ENCODE measurements around the gene YY1AP1.
"Not testable (repeated sequence)": the region's sequence is repeated elsewhere in the genome, so short reads cannot be mapped to it uniquely, and the experiment has no call there.

Gene YY1AP1

DNA sequence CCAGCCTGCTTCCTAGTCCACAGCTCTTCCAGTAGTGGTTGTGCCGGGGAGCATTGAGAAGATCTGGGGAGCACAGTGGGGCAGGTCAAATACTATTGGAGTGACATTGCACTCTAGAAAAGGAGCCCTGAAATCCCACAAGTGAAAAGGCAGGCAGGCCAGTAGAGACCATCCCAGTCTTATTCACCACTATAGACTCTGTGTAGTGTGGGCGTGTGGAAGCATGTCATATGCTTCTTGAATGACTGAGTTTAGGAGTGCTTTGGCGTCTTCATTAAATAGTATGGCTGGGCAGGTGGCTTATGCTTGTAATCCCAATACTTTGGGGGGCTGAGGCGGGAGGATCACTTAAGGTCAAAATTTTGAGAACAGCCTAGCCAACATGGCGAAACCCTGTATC is 15.8 kb upstream of the YY1AP1 start:
- Mint-ChIP-seq H3K4me1 (peaks cover 16 to 30% of the 10 kb centered on the region in 2 donors), H3K36me3 (peaks cover 23 to 40% of the 10 kb centered on the region in 2 donors)
- not testable (repeated sequence) for H3K4me3 Mint-ChIP-seq; ATAC-seq (replicated peaks); H3K9me3 Mint-ChIP-seq; H3K27ac Mint-ChIP-seq; H3K27me3 Mint-ChIP-seq; DNase-seq

DNA sequence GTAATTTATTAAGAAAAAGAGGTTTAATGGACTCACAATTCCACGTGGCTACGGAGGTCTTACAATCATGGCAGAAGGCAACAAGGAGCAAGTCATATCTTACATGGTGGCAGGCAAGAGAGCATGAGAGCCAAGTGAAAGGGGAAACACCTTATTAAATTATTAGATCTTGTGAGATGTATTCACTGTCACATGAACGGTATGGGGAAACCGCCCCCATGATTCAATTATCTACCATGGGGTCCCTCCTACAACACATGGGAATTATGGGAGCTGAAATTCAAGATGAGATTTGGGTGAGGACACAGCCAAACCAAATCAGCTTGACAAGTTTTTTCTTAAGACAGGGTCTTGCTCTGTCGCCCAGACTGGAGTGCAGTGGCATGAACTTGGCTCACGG is 14.6 kb upstream of the YY1AP1 start:
- Mint-ChIP-seq H3K4me3 (no peak overlapping the region), H3K27ac (peak overlapping the region; percentile 47), H3K9me3 (no peaks in the 10 kb centered on the region), H3K4me1 (peaks cover 19 to 30% of the 10 kb centered on the region in 2 donors), H3K36me3 (peaks cover 18 to 46% of the 10 kb centered on the region in 2 donors), H3K27me3 (no peaks in the 10 kb centered on the region)
- ATAC-seq (replicated peaks) = no peak
- no peak for DNase-seq

DNA sequence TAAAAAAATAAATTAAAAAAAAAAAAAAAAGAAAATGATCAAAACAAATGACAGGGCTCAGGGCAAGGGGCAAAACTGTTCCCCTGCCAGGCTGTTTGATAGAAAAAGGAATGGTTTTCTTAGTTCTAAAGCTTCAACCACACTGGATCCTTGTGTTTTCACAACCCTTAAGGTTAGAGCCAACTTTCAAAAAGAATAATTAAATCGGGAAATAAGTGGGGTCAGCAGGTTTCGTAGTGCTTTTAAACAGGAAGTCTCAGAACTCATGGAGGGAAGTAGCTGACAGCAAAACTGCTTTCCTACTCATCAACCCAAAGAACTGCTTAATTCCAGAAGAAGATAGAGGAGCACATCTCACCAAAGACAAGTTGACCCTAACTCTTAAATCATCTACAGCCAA is 13.1 kb upstream of the YY1AP1 start:
- not testable (repeated sequence) for H3K4me3 Mint-ChIP-seq
- peaks cover 18 to 29% of the 10 kb centered on the region in 2 donors for H3K4me1 Mint-ChIP-seq
- H3K36me3 Mint-ChIP-seq = peaks cover 21 to 46% of the 10 kb centered on the region in 2 donors

DNA sequence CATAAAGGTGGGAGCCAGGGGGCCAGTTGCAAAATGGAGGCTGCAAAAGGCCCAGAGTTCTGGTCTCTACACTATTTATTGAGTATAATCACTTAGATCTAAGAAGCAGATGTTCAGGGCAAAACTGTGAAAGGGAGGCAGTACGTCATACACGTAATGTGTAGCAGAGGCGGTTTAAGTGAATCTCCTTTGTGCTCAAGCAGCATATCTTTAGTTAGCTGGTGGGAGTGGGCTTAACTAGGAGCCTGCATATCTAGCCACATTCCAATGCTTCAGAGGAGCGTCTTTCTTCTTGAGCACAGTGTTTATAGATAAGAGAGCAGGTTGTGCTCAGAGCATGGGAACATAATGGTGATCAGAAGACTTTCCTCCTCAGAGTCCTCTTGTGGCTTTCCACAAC is 10.5 kb upstream of the YY1AP1 start:
- not testable (repeated sequence) for H3K9me3 Mint-ChIP-seq; DNase-seq; H3K4me3 Mint-ChIP-seq; ATAC-seq (replicated peaks); H3K27ac Mint-ChIP-seq; H3K27me3 Mint-ChIP-seq
- H3K36me3 Mint-ChIP-seq = peaks cover 24 to 47% of the 10 kb centered on the region in 2 donors
- H3K4me1 Mint-ChIP-seq = peaks cover 20 to 39% of the 10 kb centered on the region in 2 donors

More for the DNA sequence above, 13.1 kb upstream of the YY1AP1 start:
- not testable (repeated sequence) for ATAC-seq (replicated peaks); H3K27ac Mint-ChIP-seq; H3K27me3 Mint-ChIP-seq; DNase-seq; H3K9me3 Mint-ChIP-seq

DNA sequence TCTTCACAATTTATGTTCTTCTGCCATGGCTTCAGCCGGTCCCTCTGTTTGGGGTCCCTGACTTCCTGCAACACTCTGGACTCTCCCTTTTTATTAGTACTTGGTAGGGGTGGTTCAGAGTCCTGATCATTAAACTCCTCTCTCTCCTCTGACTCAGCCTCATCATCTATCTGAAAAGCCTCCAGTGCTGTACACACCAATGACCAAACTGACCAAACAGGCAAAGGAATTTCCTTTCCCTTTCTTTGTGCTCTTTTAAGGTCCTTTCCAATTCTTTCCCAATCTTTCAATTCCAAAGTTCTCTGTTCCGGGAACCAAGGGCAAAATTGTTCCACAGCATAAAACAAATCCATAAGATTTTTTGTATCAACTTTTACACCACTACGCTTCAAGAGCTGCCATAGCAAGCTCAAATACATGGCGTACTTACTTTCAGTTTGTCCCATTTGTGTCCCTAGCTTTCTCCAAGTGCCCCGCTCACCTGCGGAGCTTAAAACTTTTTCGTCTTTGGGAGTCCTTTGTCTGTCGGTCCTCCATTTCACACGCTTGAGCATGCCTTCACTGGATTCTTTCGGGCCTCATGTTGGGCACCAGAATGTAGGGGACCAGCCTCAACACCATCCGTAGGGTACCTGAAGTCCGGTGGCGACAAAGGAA is 9.9 kb upstream of the YY1AP1 start:
- Mint-ChIP-seq H3K27ac (no peak overlapping the region), H3K4me3 (no peak overlapping the region), H3K9me3 (no peaks in the 10 kb centered on the region), H3K4me1 (peaks cover 18 to 33% of the 10 kb centered on the region in 2 donors), H3K36me3 (peaks cover 24 to 44% of the 10 kb centered on the region in 2 donors), H3K27me3 (no peaks in the 10 kb centered on the region)
- no peak for DNase-seq
- ATAC-seq (replicated peaks) = no peak

DNA sequence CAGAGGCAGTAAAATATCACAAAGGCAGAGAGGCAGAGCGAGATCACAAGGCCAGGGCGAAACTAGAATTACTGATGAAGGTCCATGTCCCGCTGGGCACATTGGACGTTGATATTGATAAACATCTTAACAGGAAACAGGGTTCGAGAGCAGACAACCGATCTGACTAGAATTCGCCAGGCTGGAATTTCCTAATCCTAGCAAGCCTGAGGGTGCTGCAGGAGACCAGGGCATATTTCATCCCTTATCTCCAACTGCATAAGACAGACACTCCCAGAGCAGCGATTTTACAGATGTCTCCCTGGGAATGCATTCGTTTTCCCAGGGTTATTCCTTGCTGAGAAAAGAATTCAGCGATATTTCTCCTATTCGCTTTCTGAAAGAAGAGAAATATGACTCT is 9.0 kb upstream of the YY1AP1 start:
- not testable (repeated sequence) for H3K4me3 Mint-ChIP-seq; H3K27me3 Mint-ChIP-seq; ATAC-seq (replicated peaks); DNase-seq; H3K9me3 Mint-ChIP-seq
- Mint-ChIP-seq H3K4me1 (peaks cover 16 to 31% of the 10 kb centered on the region in 2 donors), H3K27ac (peak overlapping the region; percentile 60), H3K36me3 (peaks cover 20 to 42% of the 10 kb centered on the region in 2 donors)

DNA sequence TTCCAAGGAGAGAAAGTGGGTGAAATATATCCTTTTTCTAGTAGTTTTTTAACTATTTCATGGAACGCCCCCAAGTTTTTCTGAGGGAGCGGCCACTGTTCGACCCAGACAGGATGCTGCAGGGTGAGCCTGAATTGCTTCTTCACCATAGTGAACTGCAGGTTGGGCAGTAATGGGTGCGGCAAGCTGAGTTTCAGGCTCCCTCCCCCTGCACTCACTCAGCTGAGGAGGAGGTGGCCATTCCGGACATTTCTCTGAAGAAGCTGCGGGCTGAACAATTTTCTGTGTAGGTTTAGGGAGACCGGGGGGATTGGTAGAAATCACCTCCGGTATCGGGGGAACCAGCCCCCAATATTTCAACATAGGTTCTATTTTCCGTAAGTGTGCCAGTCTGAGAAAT is 8.5 kb upstream of the YY1AP1 start:
- DNase-seq (no peak), ATAC-seq (replicated peaks) (no peak)
- Mint-ChIP-seq H3K4me1 (peaks cover 16 to 35% of the 10 kb centered on the region in 2 donors), H3K4me3 (no peak overlapping the region), H3K27me3 (no peaks in the 10 kb centered on the region), H3K9me3 (no peaks in the 10 kb centered on the region), H3K36me3 (peaks cover 24 to 45% of the 10 kb centered on the region in 2 donors), H3K27ac (no peak overlapping the region)

DNA sequence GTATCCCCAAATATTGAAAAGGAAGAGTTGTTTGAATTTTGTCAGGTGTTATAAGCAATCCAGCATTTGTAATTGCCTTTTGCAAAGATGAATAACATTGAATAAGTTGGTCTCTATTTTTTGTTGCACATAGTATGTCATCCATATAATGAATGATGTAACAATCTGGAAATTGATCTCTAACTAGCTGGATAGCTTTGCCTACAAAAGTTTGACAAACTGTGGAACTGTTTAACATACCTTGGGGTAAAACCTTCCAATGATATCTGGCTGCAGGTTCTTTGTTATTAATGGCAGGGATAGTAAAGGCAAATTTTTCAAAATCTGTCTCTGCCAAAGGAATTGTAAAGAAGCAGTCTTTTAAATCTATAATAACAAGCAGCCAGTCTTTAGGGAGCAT is 8.0 kb upstream of the YY1AP1 start:
- H3K4me1 Mint-ChIP-seq = peaks cover 19 to 40% of the 10 kb centered on the region in 2 donors

DNA sequence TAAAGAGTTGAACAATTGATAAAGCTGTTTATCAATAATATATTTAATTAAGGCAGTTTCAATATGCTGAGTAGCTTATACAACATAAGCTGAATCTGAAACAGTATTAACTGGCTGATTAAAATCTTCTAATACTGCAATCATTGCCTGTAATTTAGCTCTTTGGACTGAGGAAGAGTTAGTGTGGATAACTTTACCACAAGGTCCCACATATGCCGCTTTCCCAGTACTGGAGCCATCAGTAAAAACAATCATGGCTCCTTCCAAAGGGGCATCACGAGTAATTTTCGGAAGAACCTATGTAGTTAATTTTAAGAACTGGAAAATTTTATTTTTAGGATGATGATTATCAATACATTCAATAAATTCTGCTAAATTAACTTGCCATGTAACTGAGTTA is 7.0 kb upstream of the YY1AP1 start:
- H3K4me1 Mint-ChIP-seq = peaks cover 23 to 49% of the 10 kb centered on the region in 2 donors
- no peak overlapping the region for H3K4me3 Mint-ChIP-seq
- no peak overlapping the region for H3K27ac Mint-ChIP-seq
- H3K36me3 Mint-ChIP-seq = peaks cover 35 to 56% of the 10 kb centered on the region in 2 donors
- peaks cover 0 to 3% of the 10 kb centered on the region in 2 donors for H3K9me3 Mint-ChIP-seq
- DNase-seq = no peak
- H3K27me3 Mint-ChIP-seq = no peaks in the 10 kb centered on the region
- ATAC-seq (replicated peaks) = no peak

More for the DNA sequence above, 8.0 kb upstream of the YY1AP1 start:
- no peak for ATAC-seq (replicated peaks)
- H3K36me3 Mint-ChIP-seq = peaks cover 29 to 50% of the 10 kb centered on the region in 2 donors
- no peaks in the 10 kb centered on the region for H3K27me3 Mint-ChIP-seq
- no peak overlapping the region for H3K4me3 Mint-ChIP-seq
- DNase-seq = no peak
- H3K9me3 Mint-ChIP-seq = peaks cover 0 to 3% of the 10 kb centered on the region in 2 donors
- no peak overlapping the region for H3K27ac Mint-ChIP-seq

DNA sequence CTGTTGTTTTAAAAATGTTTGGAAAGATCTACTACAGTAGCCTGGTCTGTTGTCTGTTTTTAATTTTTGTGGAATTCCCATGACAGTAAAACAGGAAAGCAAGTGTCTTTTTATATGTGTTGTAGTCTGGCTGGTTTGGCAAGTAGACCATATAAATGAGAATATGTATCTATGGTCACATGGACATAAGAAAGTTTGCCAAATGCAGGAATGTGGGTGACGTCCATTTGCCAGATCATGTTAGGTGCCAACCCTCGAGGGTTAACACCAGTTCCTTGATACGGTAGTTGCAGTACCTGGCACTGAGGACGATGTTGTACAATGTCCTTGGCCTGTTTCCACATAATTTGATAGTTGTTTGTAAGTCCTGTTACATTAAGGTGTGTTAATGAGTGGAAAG is 6.5 kb upstream of the YY1AP1 start:
- Mint-ChIP-seq H3K36me3 (peaks cover 37 to 57% of the 10 kb centered on the region in 2 donors), H3K4me3 (no peak overlapping the region), H3K4me1 (peaks cover 26 to 54% of the 10 kb centered on the region in 2 donors), H3K27ac (no peak overlapping the region), H3K9me3 (peaks cover 0 to 3% of the 10 kb centered on the region in 2 donors), H3K27me3 (no peaks in the 10 kb centered on the region)
- no peak for DNase-seq
- no peak for ATAC-seq (replicated peaks)

DNA sequence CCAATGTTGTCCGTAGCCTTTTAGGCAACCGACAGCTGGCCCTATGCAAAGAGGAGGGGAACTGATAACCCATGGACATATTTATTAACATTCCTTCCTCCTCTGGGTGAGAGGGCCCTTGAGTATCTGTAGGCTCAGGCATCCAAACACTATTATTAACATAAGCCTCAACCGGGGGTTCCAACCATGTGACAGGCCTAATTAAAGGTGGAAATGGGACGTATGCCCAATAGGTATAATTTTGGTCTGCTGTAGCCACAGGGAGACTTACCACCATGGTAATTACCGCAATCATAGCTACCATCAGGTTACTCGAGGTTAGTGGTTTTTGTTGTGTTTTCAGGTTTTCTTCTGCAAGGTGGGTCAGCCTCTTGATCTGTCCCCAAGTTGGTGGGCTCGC is 5.6 kb upstream of the YY1AP1 start:
- Mint-ChIP-seq H3K27me3 (no peaks in the 10 kb centered on the region), H3K4me3 (no peak overlapping the region), H3K4me1 (peaks cover 26 to 63% of the 10 kb centered on the region in 2 donors), H3K36me3 (peaks cover 39 to 49% of the 10 kb centered on the region in 2 donors), H3K9me3 (peaks cover 0 to 3% of the 10 kb centered on the region in 2 donors), H3K27ac (no peak overlapping the region)
- ATAC-seq (replicated peaks) (no peak), DNase-seq (no peak)

DNA sequence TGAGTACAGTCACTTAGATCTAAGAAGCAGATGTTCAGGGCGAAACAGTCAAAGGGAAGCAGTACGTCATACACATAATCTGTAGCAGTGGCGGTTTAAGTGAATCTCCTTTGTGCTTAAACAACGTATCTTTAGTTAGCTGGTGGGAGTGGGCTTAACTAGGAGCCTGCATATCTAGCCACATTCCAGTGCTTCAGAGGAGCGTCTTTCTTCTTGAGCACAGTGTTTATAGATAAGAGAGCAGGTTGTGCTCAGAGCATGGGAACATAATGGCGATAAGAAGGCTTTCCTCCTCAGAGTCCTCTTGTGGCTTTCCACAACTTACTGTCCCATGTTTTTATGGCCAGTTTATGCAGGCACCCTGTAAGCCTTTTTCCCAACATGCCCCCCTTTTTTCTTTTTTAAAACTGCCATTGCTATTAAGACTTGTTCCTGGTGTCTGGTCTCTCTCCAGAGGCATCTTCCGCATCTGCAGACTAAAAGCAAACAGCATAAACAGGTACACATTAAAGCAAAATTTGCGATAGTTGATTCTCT is 3.5 kb upstream of the YY1AP1 start:
- peaks cover 20 to 60% of the 10 kb centered on the region in 2 donors for H3K4me1 Mint-ChIP-seq
- DNase-seq = no peak
- no peak overlapping the region for H3K4me3 Mint-ChIP-seq
- ATAC-seq (replicated peaks) = no peak
- H3K9me3 Mint-ChIP-seq = peaks cover 0 to 3% of the 10 kb centered on the region in 2 donors
- no peak overlapping the region for H3K27ac Mint-ChIP-seq
- H3K36me3 Mint-ChIP-seq = peaks cover 39 to 40% of the 10 kb centered on the region in 2 donors
- no peaks in the 10 kb centered on the region for H3K27me3 Mint-ChIP-seq

DNA sequence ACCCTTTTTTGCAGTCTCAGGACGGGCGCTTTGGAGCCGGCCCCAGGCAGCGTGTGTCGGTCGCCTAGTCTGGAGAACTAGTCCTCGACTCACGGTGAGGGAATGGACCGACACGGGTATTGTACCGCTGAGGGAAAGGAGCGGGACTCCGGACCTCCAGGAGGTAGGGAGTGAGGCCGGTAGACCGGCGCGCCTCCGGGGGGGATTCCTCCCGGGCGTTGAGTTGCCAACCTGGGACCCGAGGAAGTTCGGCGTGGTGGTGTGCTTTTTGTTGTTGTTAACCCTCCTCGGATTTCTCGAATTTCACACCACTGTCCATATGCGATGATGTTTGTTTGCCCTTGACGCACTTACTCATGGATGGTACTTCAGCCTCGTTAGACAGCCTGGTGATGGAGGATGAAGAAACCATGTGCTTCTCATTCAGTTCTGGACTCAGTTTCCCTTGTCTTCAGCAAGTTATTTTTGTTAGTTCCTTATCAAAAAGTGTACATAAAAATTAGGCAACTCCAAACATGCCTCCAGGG is 570 bp upstream of the YY1AP1 start, which contains the start of gene DAP3:
TSS of gene DAP3 (plus strand) at position 11 of the 527 bp plus-strand sequence. CDS start 20,689 bp downstream, outside the sequence.
- Mint-ChIP-seq H3K36me3 (peaks cover 34 to 37% of the 10 kb centered on the region in 2 donors), H3K4me1 (peaks cover 25 to 63% of the 10 kb centered on the region in 2 donors), H3K4me3 (peak within 1 kb of the TSS; percentile 96 to 99), H3K27ac (peak within 1 kb of the TSS; percentile 98)
- not testable (repeated sequence) for H3K9me3 Mint-ChIP-seq, DNase-seq, H3K27me3 Mint-ChIP-seq
- ATAC-seq (replicated peaks) = peak in 1 of 2 donors; percentile 80

DNA sequence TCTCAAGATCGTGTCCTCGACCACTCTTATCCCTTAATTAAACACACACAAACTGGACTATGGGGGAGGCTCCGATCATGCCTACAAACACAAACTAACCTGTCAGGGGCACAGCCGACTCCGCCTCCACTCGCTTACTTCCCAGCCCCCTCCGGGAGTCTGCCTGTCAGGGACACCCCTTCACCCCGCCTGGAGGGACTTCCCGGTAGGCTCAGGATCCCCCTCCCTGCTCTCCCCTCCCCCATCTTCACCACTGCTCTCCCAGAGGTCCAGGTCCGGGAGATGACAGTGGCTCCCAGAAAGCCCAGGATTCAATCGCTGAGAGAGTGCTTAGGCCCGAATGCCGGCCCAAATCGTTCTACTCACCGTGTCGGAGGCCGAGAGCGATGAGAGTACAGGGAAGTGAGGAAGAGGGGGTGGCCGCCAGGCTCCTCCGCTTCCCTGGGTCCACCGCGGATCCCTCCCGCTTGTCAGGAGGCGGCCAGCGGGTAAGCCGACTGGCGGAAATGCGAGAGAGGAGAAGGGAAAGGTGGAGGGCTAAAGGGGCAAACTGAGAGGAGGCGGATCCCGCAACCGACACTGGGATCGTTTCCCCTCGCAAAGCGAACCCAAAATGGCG is 760 bp downstream of the YY1AP1 start:
- H3K4me3 Mint-ChIP-seq = peak overlapping the region; percentile 96 to 99
- peak; percentile 34 to 42 for ATAC-seq (replicated peaks)
- peak overlapping the region; percentile 98 for H3K27ac Mint-ChIP-seq
- H3K27me3 Mint-ChIP-seq, H3K9me3 Mint-ChIP-seq, DNase-seq: not testable (repeated sequence)
- peaks cover 37 to 39% of the 10 kb centered on the region in 2 donors for H3K36me3 Mint-ChIP-seq
- H3K4me1 Mint-ChIP-seq = peaks cover 27 to 73% of the 10 kb centered on the region in 2 donors

Measured in stimulated activated naive B cell treated with anti-CD40 and anti-IgM and Interleukin-4, amounts not matched to agents 10 μg/mL and 1 μg/mL and 100 μg/mL, for 72 hours (primary cell).